Stomach smooth muscle (tissue), 2 donors: Measurements from ENCODE around the gene RSPO3.
"Not testable (repeated sequence)": the region's sequence is repeated elsewhere in the genome, so short reads cannot be mapped to it uniquely, and the experiment has no call there.

Source experiments
- H3K27ac ChIP-seq: one replicate; pipeline ENCODE4 v1.7.0; 2013; ENCODE audit warnings: mild to moderate bottlenecking, low read length, inconsistent platforms
- H3K27me3 ChIP-seq, 2 donors: one replicate each; pipeline ENCODE4 v1.7.0; 2013; ENCODE audit warnings: low read length in 2 of 2; ENCODE audit not compliant: insufficient read depth in 2 of 2, control insufficient read depth in 1 of 2
- H3K36me3 ChIP-seq, 2 donors: one replicate each; pipeline ENCODE4 v1.7.0; 2013; ENCODE audit warnings: low read length in 2 of 2; ENCODE audit not compliant: control insufficient read depth in 2 of 2, insufficient read depth in 2 of 2
- H3K4me1 ChIP-seq: one replicate; pipeline ENCODE4 v1.7.0; 2013; ENCODE audit warnings: low read length; ENCODE audit not compliant: control insufficient read depth, insufficient read depth
- H3K4me3 ChIP-seq, 2 donors: one replicate each; pipeline ENCODE4 v1.7.0; 2013; ENCODE audit warnings: low read length in 2 of 2
- H3K9ac ChIP-seq, 2 donors: one replicate each; pipeline ENCODE4 v1.7.0; 2013; ENCODE audit warnings: low read length in 2 of 2, mild to moderate bottlenecking in 1 of 2
- H3K9me3 ChIP-seq, 2 donors: one replicate each; pipeline ENCODE4 v1.7.0; 2013; ENCODE audit warnings: low read length in 2 of 2; ENCODE audit not compliant: control insufficient read depth in 2 of 2
- donor health status: healthy.
- donor health status: Pancreatic carcinoma.

Gene RSPO3

GRCh38 chr6:127201321-127201720, 82.8 kb downstream of the RSPO3 start:
- Histone ChIP-seq H3K36me3 (no peaks in the 10 kb centered on the region), H3K4me3 (no peak overlapping the region), H3K9me3 (no peaks in the 10 kb centered on the region)

DNA sequence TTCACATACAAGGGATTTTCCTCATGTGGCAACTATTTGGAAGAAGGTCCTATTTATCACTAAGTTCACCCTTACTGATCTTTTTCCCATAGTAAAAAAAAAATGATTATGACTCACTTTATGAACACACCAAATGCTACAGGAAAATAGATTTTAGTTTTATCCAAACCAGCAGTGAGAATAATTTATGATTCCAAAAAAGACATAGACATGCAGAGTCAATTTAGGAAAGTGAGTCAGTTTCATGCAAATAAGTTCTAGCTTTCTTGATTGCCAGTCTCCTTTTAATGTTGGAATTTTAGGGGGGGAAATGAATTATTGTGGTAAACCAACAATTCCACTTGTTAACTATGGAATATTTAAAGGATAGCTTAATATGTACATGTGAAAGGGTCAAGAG, 84.2 kb downstream of the RSPO3 start:
- Histone ChIP-seq H3K27me3 (no peaks in the 10 kb centered on the region), H3K27ac (no peak overlapping the region), H3K36me3 (no peaks in the 10 kb centered on the region), H3K4me1 (peaks cover 4% of the 10 kb centered on the region), H3K9me3 (no peaks in the 10 kb centered on the region), H3K9ac (no peak overlapping the region), H3K4me3 (no peak overlapping the region)

More at GRCh38 chr6:127201321-127201720, 82.8 kb downstream of the RSPO3 start:
- no peaks in the 10 kb centered on the region for H3K27me3 ChIP-seq
- H3K4me1 ChIP-seq: peaks cover 7% of the 10 kb centered on the region
- H3K27ac ChIP-seq: no peak overlapping the region
- no peak overlapping the region for H3K9ac ChIP-seq

DNA sequence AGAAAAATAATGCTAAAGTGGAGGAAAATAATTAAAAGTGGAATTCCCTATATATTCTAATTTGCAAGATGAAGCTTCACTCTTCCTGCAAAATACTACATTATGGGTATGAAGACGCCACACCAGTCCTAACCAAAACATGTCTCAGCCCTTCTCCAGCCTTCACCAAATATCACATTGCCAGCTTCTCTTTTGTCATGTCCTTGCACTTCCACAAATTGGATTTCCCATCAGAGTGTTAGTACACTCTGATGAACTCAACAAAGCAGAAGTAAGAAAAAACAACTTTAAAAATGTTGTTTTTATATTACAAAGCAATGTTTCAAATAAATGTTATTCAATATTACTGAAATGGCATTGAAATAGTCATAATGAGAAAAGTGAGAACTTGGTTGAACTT, 85.8 kb downstream of the RSPO3 start:
- no peak overlapping the region for H3K27ac ChIP-seq
- H3K36me3 ChIP-seq: no peaks in the 10 kb centered on the region
- H3K9me3 ChIP-seq: no peaks in the 10 kb centered on the region
- H3K27me3 ChIP-seq: no peaks in the 10 kb centered on the region
- H3K9ac ChIP-seq: no peak overlapping the region
- H3K4me1 ChIP-seq: no peaks in the 10 kb centered on the region
- no peak overlapping the region for H3K4me3 ChIP-seq

- Histone ChIP-seq H3K4me3 (no peak overlapping the region), H3K27me3 (no peaks in the 10 kb centered on the region), H3K4me1 (no peaks in the 10 kb centered on the region), H3K9me3 (no peaks in the 10 kb centered on the region), H3K36me3 (no peaks in the 10 kb centered on the region), H3K9ac (no peak overlapping the region), H3K27ac (no peak overlapping the region)
Measured at GRCh38 chr6:127205036-127205435, 86.6 kb downstream of the RSPO3 start.

- H3K36me3 ChIP-seq: no peaks in the 10 kb centered on the region
- no peaks in the 10 kb centered on the region for H3K9me3 ChIP-seq
- H3K4me1 ChIP-seq: no peaks in the 10 kb centered on the region
- no peak overlapping the region for H3K4me3 ChIP-seq
- no peak overlapping the region for H3K9ac ChIP-seq
- H3K27me3 ChIP-seq: no peaks in the 10 kb centered on the region
- H3K27ac ChIP-seq: no peak overlapping the region
Measured at GRCh38 chr6:127206531-127207095, 88.1 kb downstream of the RSPO3 start.

DNA sequence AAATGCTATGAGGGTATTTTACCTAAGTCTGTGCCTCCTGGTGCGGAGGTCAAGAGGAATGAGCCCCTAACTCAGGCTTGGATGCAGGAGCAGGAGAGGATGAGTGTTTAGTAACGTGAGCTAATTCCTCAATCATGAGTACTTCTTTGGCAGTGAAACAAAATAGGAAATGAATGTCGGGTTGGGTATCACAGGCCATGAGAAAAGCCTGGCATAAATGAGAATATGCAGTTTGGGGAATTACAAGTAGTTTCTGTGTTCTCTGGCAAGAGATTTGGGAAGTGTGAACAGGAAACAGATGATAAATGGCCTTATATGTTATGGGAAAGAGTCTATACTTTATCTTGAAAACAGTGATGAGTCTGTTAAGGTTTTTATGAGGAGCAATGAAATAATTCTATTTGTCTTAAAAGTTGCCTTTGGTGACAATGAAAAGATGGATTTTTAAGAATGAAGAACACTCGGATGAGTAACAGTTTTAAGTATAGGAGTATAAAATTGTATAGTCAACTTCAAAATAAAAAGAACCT, 89.2 kb downstream of the RSPO3 start:
- no peaks in the 10 kb centered on the region for H3K4me1 ChIP-seq
- H3K9me3 ChIP-seq: no peaks in the 10 kb centered on the region
- no peaks in the 10 kb centered on the region for H3K27me3 ChIP-seq
- H3K36me3 ChIP-seq: no peaks in the 10 kb centered on the region
- no peak overlapping the region for H3K4me3 ChIP-seq
- no peak overlapping the region for H3K27ac ChIP-seq
- no peak overlapping the region for H3K9ac ChIP-seq

- Histone ChIP-seq H3K27ac (no peak overlapping the region), H3K9ac (no peak overlapping the region), H3K4me3 (no peak overlapping the region), H3K4me1 (no peaks in the 10 kb centered on the region), H3K9me3 (no peaks in the 10 kb centered on the region), H3K27me3 (no peaks in the 10 kb centered on the region), H3K36me3 (no peaks in the 10 kb centered on the region)
Measured at GRCh38 chr6:127210725-127211124, 92.3 kb downstream of the RSPO3 start.

- Histone ChIP-seq H3K4me3 (no peak overlapping the region), H3K4me1 (no peaks in the 10 kb centered on the region), H3K27ac (no peak overlapping the region), H3K9ac (no peak overlapping the region), H3K9me3 (no peaks in the 10 kb centered on the region), H3K27me3 (no peaks in the 10 kb centered on the region), H3K36me3 (no peaks in the 10 kb centered on the region)
Measured at GRCh38 chr6:127212376-127212775, 93.9 kb downstream of the RSPO3 start.

DNA sequence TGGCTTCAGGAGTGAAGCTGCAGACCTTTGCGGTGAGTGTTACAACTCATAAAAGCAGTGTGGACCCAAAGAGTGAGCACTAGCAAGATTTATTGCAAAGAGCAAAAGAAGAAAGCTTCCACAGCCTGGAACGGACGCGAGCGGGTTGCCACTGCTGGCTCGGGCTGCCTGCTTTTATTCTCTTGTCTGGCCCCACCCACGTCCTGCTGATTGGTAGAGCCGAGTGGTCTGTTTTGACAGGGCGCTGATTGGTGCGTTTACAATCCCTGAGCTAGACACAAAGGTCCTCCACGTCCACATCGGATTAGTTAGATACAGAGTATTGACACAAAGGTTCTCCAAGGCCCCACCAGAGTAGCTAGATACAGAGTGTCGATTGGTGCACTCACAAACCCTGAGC, 95.6 kb downstream of the RSPO3 start:
- H3K36me3 ChIP-seq, H3K4me1 ChIP-seq, H3K27ac ChIP-seq, H3K9me3 ChIP-seq, H3K9ac ChIP-seq, H3K27me3 ChIP-seq, H3K4me3 ChIP-seq: not testable (repeated sequence)

GRCh38 chr6:127214531-127214930, 96.1 kb downstream of the RSPO3 start:
- H3K36me3 ChIP-seq, H3K9ac ChIP-seq, H3K27me3 ChIP-seq, H3K9me3 ChIP-seq, H3K27ac ChIP-seq, H3K4me1 ChIP-seq, H3K4me3 ChIP-seq: not testable (repeated sequence)

DNA sequence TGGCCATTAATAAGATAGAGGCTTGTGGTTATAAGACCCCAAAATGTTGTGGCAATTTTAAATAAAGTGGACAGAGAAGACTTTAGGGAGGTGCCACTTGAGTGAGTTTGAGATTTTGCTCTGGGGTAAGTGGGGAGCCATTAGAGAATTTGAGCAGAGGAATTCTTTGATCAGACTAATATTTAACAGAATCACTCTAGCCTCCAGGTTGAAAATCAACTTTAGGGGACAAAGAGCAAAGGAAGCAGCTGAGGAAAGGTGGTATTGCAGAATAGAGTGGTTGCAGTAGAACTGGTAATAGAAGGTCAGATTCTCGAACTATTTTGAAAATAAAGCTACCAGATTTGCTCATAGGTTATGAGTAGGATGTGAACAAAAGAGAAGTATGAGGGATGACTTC, 97.5 kb downstream of the RSPO3 start:
- no peaks in the 10 kb centered on the region for H3K4me1 ChIP-seq
- H3K27me3 ChIP-seq: no peaks in the 10 kb centered on the region
- H3K36me3 ChIP-seq: no peaks in the 10 kb centered on the region
- no peak overlapping the region for H3K4me3 ChIP-seq
- no peaks in the 10 kb centered on the region for H3K9me3 ChIP-seq
- no peak overlapping the region for H3K9ac ChIP-seq
- no peak overlapping the region for H3K27ac ChIP-seq
